ENCODE measurements around the gene TBCD.

TBCD gene

DNA sequence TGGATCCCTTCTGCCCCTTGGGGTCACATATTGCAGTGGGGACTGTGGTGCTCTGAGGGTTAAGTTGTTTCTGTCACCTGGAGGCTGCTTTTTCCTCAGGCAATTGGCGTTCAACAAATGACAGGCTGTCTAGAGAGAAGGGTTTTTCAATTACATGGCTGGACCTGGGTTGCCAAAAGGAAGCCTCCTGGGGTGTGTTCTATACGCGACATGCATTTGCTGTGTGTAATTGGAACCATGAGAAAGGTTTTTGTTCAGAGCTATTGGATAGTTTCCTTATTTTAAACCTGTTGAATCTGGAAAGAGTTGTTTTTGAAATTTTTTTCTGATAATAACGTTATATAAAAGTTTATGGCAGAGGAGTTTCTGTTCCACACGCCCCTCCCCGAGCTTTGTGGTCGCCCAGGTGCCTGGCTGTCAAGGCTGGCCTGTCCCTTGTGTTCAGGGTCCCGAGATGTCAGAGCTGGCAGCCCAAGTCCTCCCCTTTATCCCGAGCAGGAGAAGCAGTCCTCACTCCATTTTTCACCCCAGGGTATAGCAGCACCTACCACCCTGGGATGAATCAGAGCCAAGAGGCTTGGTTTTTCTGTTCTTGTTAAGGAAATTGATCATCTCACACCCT, 114.0 kb downstream of the TBCD start:
- no peaks in the 10 kb centered on the region for H3K27me3 ChIP-seq (ENCODE audit: insufficient read depth, poor library complexity, severe bottlenecking)
- H3K4me1 ChIP-seq (ENCODE audit: insufficient read depth, poor library complexity, severe bottlenecking), result peaks cover 2% of the 10 kb centered on the region
- TF ChIP-seq, protein P1, sequence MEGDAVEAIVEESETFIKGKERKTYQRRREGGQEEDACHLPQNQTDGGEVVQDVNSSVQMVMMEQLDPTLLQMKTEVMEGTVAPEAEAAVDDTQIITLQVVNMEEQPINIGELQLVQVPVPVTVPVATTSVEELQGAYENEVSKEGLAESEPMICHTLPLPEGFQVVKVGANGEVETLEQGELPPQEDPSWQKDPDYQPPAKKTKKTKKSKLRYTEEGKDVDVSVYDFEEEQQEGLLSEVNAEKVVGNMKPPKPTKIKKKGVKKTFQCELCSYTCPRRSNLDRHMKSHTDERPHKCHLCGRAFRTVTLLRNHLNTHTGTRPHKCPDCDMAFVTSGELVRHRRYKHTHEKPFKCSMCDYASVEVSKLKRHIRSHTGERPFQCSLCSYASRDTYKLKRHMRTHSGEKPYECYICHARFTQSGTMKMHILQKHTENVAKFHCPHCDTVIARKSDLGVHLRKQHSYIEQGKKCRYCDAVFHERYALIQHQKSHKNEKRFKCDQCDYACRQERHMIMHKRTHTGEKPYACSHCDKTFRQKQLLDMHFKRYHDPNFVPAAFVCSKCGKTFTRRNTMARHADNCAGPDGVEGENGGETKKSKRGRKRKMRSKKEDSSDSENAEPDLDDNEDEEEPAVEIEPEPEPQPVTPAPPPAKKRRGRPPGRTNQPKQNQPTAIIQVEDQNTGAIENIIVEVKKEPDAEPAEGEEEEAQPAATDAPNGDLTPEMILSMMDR (IDR thresholded peaks at IDR 0.05; ENCODE audit: poor library complexity, severe bottlenecking), result no peak
- H3K9me3 ChIP-seq (ENCODE audit: severe bottlenecking), result no peaks in the 10 kb centered on the region
- DNase-seq (ENCODE audit: low spot score) (no peak), ATAC-seq (ENCODE audit: low read depth) (no peak)
- no peak overlapping the region for H3K4me3 ChIP-seq (ENCODE audit: severe bottlenecking)
- H3K36me3 ChIP-seq (ENCODE audit: low read depth), result peaks cover 7% of the 10 kb centered on the region
- H3K27ac ChIP-seq (ENCODE audit: poor library complexity, severe bottlenecking), result no peak overlapping the region

DNA sequence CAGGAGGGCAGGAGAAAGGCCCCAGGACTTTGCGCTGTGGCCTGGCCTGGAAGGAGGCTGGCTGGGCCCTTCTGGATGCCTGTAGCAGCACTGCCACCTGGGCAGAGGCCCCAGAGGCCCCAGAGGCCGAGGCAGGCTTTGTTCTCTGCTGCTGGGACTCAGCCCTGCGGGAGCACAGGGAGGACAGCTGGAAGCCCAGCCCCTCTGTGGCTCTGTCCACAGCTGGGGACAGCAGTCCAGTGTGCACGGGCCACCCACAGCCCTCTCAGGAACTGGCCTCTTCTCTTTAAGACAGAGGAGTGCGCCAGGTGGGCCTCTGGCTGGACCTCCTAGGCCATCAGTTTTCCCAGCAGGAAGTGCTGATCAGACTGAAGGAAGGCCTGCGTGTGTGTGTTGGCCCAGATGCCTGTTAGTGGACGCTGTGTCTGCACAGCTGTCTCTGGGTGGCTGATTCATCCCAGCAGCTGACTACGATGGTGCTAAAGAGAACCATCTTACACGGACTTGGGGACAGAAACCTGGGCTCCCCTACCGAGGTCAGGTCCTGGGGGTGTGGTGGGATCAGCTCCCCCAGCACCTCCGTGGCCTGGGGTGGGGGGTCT, 114.8 kb downstream of the TBCD start:
- TF ChIP-seq, protein P1 (IDR thresholded peaks at IDR 0.05; ENCODE audit: poor library complexity, severe bottlenecking), result no peak
- Histone ChIP-seq H3K4me1 (ENCODE audit: insufficient read depth, poor library complexity, severe bottlenecking) (peaks cover 2% of the 10 kb centered on the region), H3K27me3 (ENCODE audit: insufficient read depth, poor library complexity, severe bottlenecking) (no peaks in the 10 kb centered on the region), H3K4me3 (ENCODE audit: severe bottlenecking) (no peak overlapping the region), H3K9me3 (ENCODE audit: severe bottlenecking) (no peaks in the 10 kb centered on the region), H3K36me3 (ENCODE audit: low read depth) (peaks cover 9% of the 10 kb centered on the region), H3K27ac (ENCODE audit: poor library complexity, severe bottlenecking) (no peak overlapping the region)
- DNase-seq (ENCODE audit: low spot score) (no peak), ATAC-seq (ENCODE audit: low read depth) (peak; percentile 24; the same call in 1 of the 3 replicates)

DNA sequence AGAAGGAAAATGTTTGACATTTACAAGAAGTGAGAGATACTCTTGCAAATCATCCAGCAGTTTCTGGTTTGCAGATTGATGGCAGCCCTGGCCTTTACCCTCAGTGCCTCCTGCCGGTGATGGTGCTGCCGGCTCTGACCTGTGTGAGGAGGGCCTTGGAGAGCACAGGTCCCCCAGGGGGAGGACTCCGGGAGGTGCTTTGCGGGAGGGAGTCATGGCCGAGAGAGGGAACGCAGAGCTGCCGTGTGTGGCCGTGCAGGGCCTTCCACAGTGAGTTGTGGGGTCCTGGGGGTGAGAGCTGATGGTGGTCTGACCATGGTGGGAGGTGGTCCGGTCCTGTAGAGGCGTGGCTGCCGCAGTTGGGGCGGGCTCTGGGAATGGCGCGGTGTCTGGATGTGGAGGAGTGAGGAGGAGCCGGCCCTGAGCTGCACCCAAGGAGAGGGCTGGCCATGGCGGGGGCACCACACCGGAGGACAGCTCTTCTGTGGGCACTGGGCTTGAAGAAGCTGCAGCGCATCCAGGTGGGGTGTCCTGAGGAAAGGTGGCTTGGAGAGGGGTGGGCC, 116.0 kb downstream of the TBCD start:
- no peak for ATAC-seq (ENCODE audit: low read depth)
- H3K27me3 ChIP-seq (ENCODE audit: insufficient read depth, poor library complexity, severe bottlenecking), result no peaks in the 10 kb centered on the region
- peaks cover 2% of the 10 kb centered on the region for H3K4me1 ChIP-seq (ENCODE audit: insufficient read depth, poor library complexity, severe bottlenecking)
- no peak overlapping the region for H3K4me3 ChIP-seq (ENCODE audit: severe bottlenecking)
- TF ChIP-seq, protein P1 (IDR thresholded peaks at IDR 0.05; ENCODE audit: poor library complexity, severe bottlenecking), result no peak
- no peak overlapping the region for H3K27ac ChIP-seq (ENCODE audit: poor library complexity, severe bottlenecking)
- H3K9me3 ChIP-seq (ENCODE audit: severe bottlenecking), result no peaks in the 10 kb centered on the region
- peaks cover 9% of the 10 kb centered on the region for H3K36me3 ChIP-seq (ENCODE audit: low read depth)
- peak; percentile 69 for DNase-seq (ENCODE audit: low spot score)

DNA sequence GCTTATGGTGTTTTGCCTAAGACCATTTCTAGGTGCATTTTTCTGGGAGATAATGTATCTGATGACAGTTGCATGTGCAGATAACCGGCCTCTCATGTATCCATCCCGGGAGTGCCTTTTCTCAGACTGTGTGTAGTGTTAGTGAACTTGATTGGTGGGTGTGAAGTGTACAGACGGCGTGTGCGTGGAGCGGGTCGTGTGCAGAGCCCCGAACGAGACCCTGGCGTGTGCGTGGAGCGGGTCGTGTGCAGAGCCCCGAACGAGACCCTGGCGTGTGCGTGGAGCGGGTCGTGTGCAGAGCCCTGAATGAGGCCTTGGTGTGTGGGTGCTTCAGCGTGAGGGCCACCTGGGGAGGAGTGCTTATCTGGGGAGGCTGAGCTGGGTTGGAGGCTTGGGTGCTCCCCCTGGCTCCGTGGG, 116.9 kb downstream of the TBCD start:
- H3K27me3 ChIP-seq (ENCODE audit: insufficient read depth, poor library complexity, severe bottlenecking), result no peaks in the 10 kb centered on the region
- H3K36me3 ChIP-seq (ENCODE audit: low read depth), result peaks cover 9% of the 10 kb centered on the region
- no peak overlapping the region for H3K27ac ChIP-seq (ENCODE audit: poor library complexity, severe bottlenecking)

More for the DNA sequence above, 116.9 kb downstream of the TBCD start:
- DNase-seq (ENCODE audit: low spot score) (no peak), ATAC-seq (ENCODE audit: low read depth) (no peak)
- TF ChIP-seq, protein P1 (IDR thresholded peaks at IDR 0.05; ENCODE audit: poor library complexity, severe bottlenecking), result no peak
- Histone ChIP-seq H3K9me3 (ENCODE audit: severe bottlenecking) (no peaks in the 10 kb centered on the region), H3K4me1 (ENCODE audit: insufficient read depth, poor library complexity, severe bottlenecking) (peaks cover 2% of the 10 kb centered on the region), H3K4me3 (ENCODE audit: severe bottlenecking) (no peak overlapping the region)

Measured in RWPE2 (cell line).